ENCODE measurements around the gene HIP1.
"Not testable (repeated sequence)": the region's sequence is repeated elsewhere in the genome, so short reads cannot be mapped to it uniquely, and the experiment has no call there.

HIP1 gene

DNA sequence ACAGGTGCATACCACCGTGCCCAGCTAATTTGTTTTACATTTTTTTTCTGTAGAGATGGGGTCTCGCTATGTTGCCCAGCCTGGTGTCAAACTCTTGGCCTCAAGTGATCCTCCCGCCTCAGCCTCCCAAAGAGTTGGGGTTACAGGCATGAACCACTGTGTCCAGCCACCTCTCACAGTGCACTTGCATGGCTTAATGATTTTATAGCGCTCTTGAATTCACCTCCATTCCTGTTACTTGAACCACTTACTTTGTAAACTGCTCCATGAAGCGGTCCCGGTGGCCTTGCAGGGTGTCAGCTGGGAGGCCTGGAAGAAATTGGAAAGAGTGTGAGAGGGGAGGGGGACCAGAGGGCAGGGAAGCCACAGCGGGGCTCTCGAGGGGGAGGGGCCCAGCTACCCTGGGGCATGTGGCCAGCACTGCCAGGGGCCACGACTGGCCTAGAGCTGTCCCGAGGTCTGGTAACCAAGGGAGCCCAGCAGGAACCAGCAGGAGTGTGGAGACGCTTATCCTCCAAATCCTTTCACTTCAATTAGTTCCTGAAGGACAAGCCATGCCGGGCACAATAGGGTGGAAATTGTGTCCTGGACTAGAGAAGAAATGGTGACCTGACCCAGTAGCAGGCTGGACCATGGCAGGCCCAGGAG, 170.7 kb downstream of the HIP1 start:
- DNase-seq: no peak

- DNase-seq: no peak
These were observed 173.5 kb downstream of the HIP1 start for GRCh38 chr7:75565132-75565837.

DNA sequence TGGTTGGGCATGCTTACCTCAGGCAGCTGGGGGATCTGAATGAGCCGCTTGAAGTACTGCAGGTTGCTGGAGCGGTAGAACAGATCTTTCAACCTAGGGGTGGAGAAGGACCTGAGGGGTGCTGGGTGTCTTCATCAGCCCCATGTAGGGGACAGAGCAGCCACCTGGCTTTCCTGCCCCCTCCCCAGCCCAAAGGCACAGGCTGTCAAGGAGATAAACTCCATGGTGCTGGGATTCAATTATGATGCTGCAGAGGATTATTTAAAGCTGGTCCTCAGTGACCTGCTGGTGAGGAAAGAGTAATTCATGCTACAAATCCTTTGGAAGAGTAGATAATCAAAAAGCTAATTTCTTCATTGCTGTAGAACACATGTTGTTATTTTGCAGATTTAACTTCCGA, 175.6 kb downstream of the HIP1 start:
- no peak for DNase-seq

GRCh38 chr7:75559976-75560365, 178.8 kb downstream of the HIP1 start:
- no peak for DNase-seq

DNA sequence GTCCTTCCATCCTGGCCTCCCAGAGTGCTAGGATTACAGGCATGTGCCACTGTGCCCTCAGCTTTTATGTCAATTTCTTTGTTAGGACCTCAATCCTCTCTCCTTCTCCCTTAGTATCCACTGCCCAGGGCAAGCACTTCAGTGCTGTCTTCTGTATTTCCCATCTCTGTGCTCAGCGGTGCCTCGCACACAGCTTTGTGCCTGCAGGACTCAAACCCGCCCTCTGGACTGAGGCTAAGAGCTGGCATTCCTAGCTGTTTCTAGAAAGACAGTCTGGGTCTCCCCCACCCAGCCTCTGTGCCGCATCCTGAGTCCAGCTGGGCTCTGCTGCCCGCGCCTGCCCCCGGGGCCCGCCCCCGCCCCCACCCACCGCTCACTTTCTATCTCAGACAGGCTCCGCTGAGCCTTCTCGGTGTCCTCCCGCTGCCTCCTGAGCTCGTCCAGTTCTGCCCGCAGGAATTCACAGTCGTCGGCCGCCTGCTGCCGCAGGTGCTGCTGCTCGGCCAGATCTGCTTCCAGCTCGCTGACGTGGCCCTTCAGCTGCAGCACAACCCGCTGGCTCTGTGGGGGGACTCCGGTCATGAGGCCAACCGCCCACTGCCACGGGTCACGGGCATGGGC, 179.3 kb downstream of the HIP1 start:
- no peak for DNase-seq

DNA sequence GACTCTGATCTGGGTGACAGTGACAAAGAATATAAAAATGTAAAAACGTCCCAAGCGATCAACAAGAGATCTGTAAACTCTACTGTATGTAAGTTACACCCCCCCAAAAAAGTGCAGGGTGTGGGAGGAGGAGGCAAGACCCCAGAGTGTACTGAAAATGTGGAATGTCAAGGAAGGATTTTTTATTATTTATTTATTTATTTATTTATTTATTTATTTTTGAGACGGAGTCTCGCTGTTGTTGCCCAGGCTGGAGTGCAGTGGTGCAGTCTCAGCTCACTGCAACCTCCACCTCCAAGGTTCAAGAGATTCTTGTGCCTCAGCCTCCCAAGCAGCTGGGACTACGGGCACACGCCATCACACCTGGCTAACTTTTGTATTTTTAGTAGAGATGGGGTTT, 181.9 kb downstream of the HIP1 start:
- not testable (repeated sequence) for DNase-seq

DNA sequence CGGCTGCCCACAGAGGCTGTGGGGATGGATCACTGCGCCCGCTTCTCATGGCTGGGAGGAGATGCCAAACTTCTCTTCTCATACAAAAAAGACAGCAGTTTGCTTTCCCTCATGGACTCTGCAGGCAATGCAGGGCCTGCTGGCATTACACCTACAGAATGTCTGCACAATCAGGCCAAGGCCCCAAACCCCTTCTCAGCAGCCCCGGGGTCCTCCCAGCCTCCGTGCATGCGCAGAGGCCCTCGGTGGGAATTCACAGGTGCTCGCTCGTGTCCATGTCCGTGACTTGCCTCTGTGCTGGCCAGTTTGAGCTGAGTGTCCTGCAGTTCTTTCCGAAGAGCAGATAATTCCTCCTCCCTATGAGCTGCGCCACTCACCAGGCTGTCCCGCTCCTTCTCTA, 183.0 kb downstream of the HIP1 start:
- no peak for DNase-seq

- no peak for DNase-seq
These were observed 192.3 kb downstream of the HIP1 start for GRCh38 chr7:75546237-75547015.

DNA sequence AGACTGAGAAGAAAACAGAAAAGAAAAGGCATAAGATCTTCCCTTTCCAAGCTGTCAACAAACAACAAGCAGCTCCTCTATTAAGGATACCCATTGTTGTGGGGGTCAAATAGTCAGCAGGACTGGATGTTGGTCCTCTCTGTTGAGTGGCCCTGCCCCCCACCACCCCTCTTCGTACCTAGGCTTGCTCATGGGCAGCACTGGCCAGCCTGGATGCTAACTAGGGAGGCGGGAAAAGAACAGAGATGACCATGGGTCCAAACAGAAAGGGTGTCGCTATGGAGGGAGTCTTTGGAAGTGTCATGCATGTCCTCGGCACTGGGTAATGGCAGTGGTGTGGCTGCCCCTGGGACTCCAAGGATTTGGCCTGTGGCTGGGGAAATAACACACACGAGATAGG, 201.0 kb downstream of the HIP1 start:
- DNase-seq: no peak

- no peak for DNase-seq
These were observed 201.7 kb downstream of the HIP1 start for GRCh38 chr7:75536940-75537538.

DNA sequence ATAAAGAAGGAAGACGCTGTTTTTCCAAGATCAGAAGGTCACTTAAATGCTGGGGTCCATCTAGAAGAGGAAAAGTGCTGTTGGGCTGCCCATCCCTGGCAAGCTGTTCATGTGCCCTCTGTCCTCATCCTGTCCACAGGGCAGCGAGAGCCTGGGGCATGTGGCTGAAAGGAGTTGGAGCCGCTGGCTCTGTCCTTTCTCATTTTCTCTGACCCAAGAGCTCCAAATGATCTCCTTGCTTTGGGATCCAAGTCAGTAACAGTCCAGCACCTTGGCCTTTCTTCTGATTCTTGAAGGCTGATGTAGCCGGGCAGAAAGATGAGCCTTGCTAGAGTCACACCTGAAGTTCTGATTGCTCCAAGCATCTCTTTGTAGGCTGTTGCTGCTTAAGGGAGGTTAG, 202.2 kb downstream of the HIP1 start:
- no peak for DNase-seq

DNA sequence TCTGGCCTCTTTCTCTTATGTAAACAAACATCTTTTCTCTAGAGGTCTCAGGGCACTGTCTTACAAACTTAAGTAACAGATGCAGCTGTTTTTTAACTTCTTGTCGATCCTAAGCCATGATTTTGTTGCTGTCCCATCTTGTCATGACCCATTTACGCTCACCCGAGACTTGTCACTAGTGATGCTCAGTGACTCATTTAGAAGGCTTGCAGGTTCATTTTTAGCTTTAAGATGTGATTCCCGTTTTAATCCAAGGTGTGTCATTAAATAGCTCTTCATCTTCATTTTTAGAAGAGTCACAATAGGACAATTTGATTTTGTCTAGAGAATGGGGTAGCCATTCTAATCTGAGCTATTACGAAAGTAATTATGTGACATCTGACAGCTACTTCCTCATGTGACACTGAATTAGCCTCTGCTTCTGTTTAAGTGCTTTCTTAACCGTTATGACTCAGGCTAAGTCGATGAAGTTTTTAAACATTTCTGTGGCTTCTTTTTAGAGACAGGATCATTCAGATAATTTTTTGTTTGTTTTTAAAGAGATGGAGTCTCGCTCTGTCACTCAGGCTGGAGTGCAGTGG, 203.9 kb downstream of the HIP1 start:
- DNase-seq: no peak

- no peak for DNase-seq
These were observed 204.8 kb downstream of the HIP1 start for GRCh38 chr7:75533926-75534325.

DNA sequence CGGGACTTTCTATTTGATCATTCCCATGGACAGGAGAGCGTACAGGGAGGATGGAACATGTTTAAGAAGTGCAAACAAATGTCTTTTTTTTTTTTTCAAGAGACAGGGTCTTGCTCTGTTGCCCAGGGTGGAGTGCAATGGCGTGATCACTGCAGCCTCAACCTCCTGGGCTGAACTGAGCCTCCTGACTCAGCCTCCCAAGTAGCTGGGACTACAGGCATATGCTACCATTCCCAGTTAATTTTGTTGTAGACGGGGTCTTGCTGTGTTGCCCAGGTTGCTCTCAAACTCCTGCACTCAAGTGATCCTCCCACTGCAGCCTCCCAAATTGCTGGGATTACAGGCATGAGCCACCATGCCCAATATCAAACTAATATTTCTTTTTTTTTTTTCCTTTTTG, 206.1 kb downstream of the HIP1 start:
- no peak for DNase-seq

GRCh38 chr7:75531359-75531821, 207.4 kb downstream of the HIP1 start:
- no peak for DNase-seq

DNA sequence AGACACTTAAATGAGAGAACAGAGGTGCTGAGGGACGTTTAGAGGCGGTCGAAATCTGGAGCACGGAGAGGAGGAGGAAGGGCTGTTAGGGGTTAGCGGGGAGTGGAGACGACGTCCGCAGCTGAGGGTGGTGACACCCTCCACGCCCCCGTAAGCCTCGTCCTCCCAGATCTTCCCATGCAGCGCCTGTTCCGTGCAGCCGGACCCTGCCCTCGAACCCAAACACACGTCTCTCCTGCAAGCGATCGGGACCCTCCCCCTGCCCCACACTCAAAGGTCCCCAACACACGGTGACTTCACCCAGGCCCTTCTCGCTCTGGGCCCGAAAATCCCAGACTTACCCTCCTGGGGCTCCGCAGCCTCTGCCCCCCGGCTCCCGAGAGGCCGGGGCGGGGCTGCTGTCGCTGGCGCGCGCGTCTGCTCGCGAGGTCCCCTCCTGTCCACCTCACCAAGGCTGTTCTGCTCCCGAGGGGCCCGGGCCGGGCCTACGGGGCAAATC, 211.5 kb downstream of the HIP1 start:
- not testable (repeated sequence) for DNase-seq

DNA sequence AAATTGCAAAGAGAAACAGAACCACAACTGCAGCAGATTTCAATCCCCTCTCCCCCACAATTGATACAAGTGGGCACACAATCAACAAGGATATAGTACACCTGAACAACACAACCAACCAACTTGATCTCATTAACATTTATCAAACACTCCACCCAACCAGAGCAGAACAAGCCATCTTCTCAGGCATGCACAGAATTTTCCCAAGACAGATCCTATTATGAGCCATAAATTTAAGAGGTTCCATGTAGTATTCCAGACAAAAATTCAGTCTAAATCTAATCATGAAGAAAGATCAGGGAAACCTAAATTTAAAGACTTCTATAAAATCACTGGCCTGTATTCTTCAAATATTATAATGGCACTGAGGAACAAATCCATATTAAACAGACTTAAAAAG, 217.0 kb downstream of the HIP1 start:
- not testable (repeated sequence) for DNase-seq

- DNase-seq: not testable (repeated sequence)
These were observed 219.9 kb downstream of the HIP1 start for GRCh38 chr7:75518842-75519241.

- not testable (repeated sequence) for DNase-seq
These were observed 229.7 kb downstream of the HIP1 start for GRCh38 chr7:75509033-75509432.

DNA sequence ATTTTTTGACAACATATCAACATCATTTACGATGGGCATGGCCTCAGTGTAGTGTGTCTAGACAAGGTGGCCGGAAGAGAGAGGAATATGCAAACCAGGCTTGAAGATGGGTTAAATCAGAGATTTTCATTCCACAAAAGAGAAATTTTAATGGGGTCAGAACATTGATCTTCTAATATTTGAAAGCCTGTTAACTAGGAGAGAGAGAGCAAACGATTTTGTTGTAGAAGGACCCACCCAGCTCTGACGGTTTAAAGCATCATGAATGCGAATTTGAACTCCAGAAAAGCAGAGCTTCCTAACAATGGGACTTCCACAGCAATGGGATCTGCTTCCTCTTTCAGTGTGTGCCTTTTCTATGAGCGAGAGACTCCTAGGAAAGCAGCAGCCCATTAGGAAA, 246.7 kb downstream of the HIP1 start, which contains the start of gene SPDYE5:
Gene SPDYE5, plus strand, starts transcription at position 301 of the 400 bp plus-strand sequence. CDS start 1,728 bp downstream, outside the sequence.
- DNase-seq: not testable (repeated sequence)

DNA sequence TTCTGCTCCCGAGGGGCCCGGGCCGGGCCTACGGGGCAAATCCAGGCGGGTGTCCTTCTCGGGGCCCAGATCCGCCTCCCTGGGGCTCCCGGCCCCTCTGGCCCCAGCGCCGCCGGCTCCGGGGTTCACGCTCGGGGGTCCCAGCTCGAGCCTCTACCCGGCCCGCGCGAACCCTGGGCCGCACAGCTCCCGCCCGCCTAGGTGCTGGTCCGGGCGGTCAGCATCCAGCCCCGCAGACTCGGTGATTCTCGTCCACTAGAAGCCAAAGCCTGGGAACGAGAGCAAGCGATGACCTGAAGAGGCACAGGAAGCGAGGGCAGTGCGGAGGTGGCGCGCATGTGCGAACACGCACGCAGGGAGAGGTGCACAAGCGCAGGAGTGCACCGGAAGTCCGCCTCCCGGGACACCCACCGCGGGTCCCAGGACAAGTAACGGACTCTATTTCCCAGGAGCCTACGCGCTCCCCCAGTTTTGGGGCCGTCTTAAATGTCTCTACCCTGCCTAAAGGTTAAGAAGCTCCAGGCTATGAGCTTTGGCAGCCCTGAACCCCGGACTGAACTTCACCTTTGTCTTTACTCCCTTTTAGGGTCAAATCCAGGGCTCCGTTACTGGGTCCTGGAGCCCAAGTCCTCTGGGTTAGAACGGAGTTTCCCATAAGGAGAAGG, 252.6 kb downstream of the HIP1 start, which contains the start of gene POM121C:
Gene POM121C, minus strand, starts transcription at position 321 of the 665 bp plus-strand sequence. CDS start 44,803 bp downstream, outside the sequence.
- DNase-seq: peak; percentile 73

All from NCI-H1092 (cell line).